GM18861 (cell line): ENCODE data around the gene ZNRF3.

Source experiments
- ATAC-seq: cut with Tn5 transposase; IDR thresholded peaks from one replicate; pipeline ENCODE4 v1.9.1; 2021; ENCODE audit not compliant: unreplicated experiment

The ZNRF3 gene

GRCh38 chr22:28950617-28951411 is 67.4 kb downstream of the ZNRF3 start:
- ATAC-seq: no peak

- no peak for ATAC-seq
Observed at GRCh38 chr22:28951530-28951929, 68.2 kb downstream of the ZNRF3 start.

- ATAC-seq: no peak
Observed at GRCh38 chr22:28951969-28952521, 68.7 kb downstream of the ZNRF3 start.

DNA sequence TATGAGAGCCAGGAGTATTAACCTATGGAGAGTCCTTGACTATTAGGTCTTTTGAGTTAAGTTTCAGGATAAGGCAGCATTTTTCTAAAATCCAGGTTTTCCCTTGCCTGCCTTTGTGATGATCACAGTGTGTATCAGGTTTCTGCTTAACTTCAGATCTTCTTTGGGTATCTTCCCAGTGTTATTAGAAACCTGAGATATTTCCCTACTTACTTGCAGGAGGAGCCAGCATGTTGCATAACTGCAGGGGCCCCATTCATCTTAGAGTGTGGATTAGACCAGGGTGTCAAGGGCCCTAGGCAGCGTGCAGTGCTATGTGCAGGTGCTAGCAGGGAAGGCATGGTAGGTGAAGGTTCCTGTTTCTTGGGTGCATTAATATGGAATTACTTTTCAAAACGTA is 69.5 kb downstream of the ZNRF3 start:
- no peak for ATAC-seq

GRCh38 chr22:28953403-28953802 is 70.0 kb downstream of the ZNRF3 start:
- ATAC-seq: no peak

DNA sequence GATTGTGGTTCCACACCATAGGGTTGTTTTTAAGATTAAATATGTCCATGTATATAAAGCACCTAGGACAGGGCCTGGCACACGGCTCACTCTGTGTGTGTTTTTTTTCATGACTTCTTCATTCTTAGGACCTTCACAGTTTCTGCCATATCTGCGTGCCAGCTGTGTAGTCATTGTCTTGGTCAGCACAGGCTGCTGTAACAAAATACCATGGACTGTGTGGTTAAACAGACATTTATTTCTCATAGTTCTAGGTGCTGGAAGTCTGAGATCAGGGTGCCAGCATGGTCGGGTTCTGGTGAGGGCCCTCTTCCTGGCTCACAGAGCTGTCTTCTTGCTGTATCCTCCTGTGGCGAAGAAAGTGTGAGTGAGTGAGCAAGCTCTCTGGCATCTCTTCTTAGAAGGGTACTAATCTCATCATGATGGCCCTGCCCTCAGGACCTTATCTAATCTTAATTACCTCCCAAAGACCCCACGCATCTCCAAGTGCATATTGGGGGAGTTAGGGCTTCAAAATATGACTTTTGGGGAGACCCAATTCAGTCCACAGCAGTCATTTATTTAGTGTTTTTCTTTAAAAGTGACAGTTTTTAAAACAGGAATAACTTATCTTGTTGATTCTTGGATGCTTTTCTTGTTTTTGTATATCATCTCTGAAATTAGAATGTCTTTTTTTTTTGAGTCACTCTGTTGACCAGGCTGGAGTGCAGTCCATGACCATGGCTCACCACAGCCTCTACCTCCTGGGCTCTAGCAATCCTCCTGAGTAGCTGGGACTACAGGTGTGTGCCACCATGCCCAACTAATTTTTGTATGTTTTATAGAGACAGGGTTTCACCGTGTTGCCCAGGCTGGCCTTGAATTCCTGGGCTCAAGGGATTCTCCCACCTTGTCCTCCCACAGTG is 70.9 kb downstream of the ZNRF3 start:
- no peak for ATAC-seq

GRCh38 chr22:28955817-28956216 is 72.4 kb downstream of the ZNRF3 start:
- ATAC-seq: no peak

DNA sequence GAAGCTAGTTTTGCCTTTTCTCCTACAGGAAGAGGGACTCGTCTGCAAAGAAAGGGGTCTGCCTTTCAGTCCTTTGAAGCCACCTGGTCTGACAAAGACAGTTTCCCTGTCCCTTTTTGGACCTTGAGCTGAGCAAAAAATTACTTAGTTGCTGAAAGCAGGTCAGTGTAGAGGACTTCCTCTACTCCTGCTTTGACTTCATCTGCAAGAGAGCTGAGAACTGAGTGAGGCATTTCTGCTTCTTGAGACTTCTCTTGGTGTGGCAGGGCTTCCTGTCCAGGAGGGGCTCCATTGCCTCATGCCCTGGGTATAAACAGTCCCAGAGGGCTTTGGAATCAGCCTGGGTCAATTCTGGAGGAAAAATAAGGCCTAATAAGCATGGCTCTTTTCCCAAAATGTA is 73.1 kb downstream of the ZNRF3 start:
- ATAC-seq: no peak

GRCh38 chr22:28958611-28959010 is 75.2 kb downstream of the ZNRF3 start:
- no peak for ATAC-seq

- no peak for ATAC-seq
Observed at GRCh38 chr22:28962042-28962554, 78.7 kb downstream of the ZNRF3 start.

GRCh38 chr22:28963362-28963761 is 80.0 kb downstream of the ZNRF3 start:
- no peak for ATAC-seq

- ATAC-seq: no peak
Observed at GRCh38 chr22:28967163-28967665, 83.8 kb downstream of the ZNRF3 start.

GRCh38 chr22:28967969-28968368 is 84.6 kb downstream of the ZNRF3 start:
- no peak for ATAC-seq

GRCh38 chr22:28969401-28970168 is 86.2 kb downstream of the ZNRF3 start:
- ATAC-seq: no peak

- ATAC-seq: no peak
Observed at GRCh38 chr22:28973352-28973751, 90.0 kb downstream of the ZNRF3 start.

GRCh38 chr22:28977060-28977459 is 93.7 kb downstream of the ZNRF3 start:
- ATAC-seq: no peak

GRCh38 chr22:28977481-28977971 is 94.2 kb downstream of the ZNRF3 start:
- no peak for ATAC-seq

- ATAC-seq: no peak
Observed at GRCh38 chr22:28978158-28978557, 94.8 kb downstream of the ZNRF3 start.

- ATAC-seq: no peak
Observed at GRCh38 chr22:28978863-28979796, 95.8 kb downstream of the ZNRF3 start.
